GM12878 (cell line): ENCODE data around the gene MBD2. TPM values are rescaled to one million over a fixed set of nuclear protein-coding genes. Genes with fewer than 3 reads are reported as not detected.
"Not testable (repeated sequence)": the region's sequence is repeated elsewhere in the genome, so short reads cannot be mapped to it uniquely, and the experiment has no call there.

Experiments
- ATAC-seq: fragments of 200-7000 bp; cut with Tn5 transposase; 3 replicates; pipeline ENCODE4 v1.9.1; 2020; ENCODE audit warnings: mild to moderate bottlenecking, moderate library complexity
- BruUV-seq: library from RNA; stranded (reverse); fragments of 400-500 nt; replicated peaks from 2 replicates; lab custom pipeline; 2021; lab: Mats Ljungman, UMichigan
- CTCF ChIA-PET: fragments of 300-600 bp; sonication (Branson Sonifier 250); formaldehyde crosslinking; extraction: SDS; loops from one replicate; lab custom pipeline; 2021; ENCODE audit warnings: inconsistent platforms; lab: Yijun Ruan, JAX
- POLR2A ChIA-PET: fragments of 350-600 bp; formaldehyde crosslinking; extraction: SDS; loops from one replicate; lab custom pipeline; 2021; ENCODE audit warnings: inconsistent platforms; lab: Charles Lee
- RAD21 ChIA-PET: fragments of 300-600 bp; sonication (Branson Sonifier 250); formaldehyde crosslinking; loops from one replicate; lab custom pipeline; 2023; ENCODE audit warnings: antibody characterized with exemption; ENCODE audit not compliant: unreplicated experiment; lab: Charles Lee
- SMC1A ChIA-PET: fragments of 300-600 bp; sonication (Branson Sonifier 250); formaldehyde crosslinking; loops from one replicate; lab custom pipeline; 2023; ENCODE audit not compliant: unreplicated experiment, uncharacterized antibody; lab: Charles Lee
- DNase-seq: peaks from one replicate; pipeline ENCODE4 v3.0.0-alpha.2; 2011; ENCODE audit warnings: low read depth, low spot score
- FAIRE-seq: peaks from 3 replicates; lab custom pipeline; 2011; peaks lifted over from hg19 to GRCh38; lab: Jason Lieb, UNC
- H2AFZ ChIP-seq: 2 replicates; pipeline ENCODE4 v1.6.0; 2011; ENCODE audit warnings: low read depth, low read length, control low read depth; ENCODE audit not compliant: control insufficient read depth
- H3K27ac ChIP-seq: 2 replicates; pipeline ENCODE4 v1.5.1; 2011; ENCODE audit warnings: control low read depth; ENCODE audit not compliant: control insufficient read depth, insufficient read depth
- H3K27me3 ChIP-seq, 2 experiments: replicated peaks in 1 of 2; 2 replicates each; pipeline versions ENCODE4 v1.6.0 to v1.6.1; 2011; ENCODE audit warnings: low read length in 1 of 2; ENCODE audit not compliant: control insufficient read depth in 2 of 2, insufficient read depth in 2 of 2
- H3K36me3 ChIP-seq, 2 experiments: 2 replicates each; pipeline ENCODE4 v1.5.1; 2011; ENCODE audit warnings: low read length in 1 of 2; ENCODE audit not compliant: control insufficient read depth in 2 of 2, insufficient read depth in 2 of 2
- H3K4me1 ChIP-seq: 2 replicates; pipeline ENCODE4 v1.6.1; 2011; ENCODE audit warnings: mild to moderate bottlenecking, low read length, moderate library complexity, mixed read lengths; ENCODE audit not compliant: control insufficient read depth, insufficient read depth
- H3K4me2 ChIP-seq: 2 replicates; pipeline ENCODE4 v1.6.0; 2011; ENCODE audit warnings: control low read depth; ENCODE audit not compliant: control insufficient read depth, insufficient read depth
- H3K4me3 ChIP-seq: fragments of 200-600 bp; sonication (generic); 2 replicates; pipeline ENCODE4 v1.5.1; 2016
- H3K79me2 ChIP-seq: 2 replicates; pipeline ENCODE4 v1.6.0; 2011; ENCODE audit warnings: low read length; ENCODE audit not compliant: control insufficient read depth, insufficient read depth
- H3K9ac ChIP-seq: 2 replicates; pipeline ENCODE4 v1.8.0; 2011; ENCODE audit warnings: low read length, control low read depth, mixed read lengths; ENCODE audit not compliant: control insufficient read depth, insufficient read depth
- H3K9me3 ChIP-seq: replicated peaks from 3 replicates; pipeline ENCODE4 v1.5.1; 2011; ENCODE audit warnings: mild to moderate bottlenecking, low read length; ENCODE audit not compliant: control insufficient read depth, insufficient read depth
- H4K20me1 ChIP-seq: 2 replicates; pipeline ENCODE4 v1.6.0; 2011; ENCODE audit not compliant: control insufficient read depth, insufficient read depth
- EED ChIP-seq: sonication (generic); IDR thresholded peaks from 2 replicates; pipeline ENCODE4 v1.6.1; 2016; ENCODE audit warnings: antibody characterized with exemption, low read depth
- HDGF ChIP-seq: fragments of 450-650 bp; IDR thresholded peaks from 2 replicates; pipeline ENCODE4 v1.6.1; 2016; ENCODE audit warnings: antibody characterized with exemption
- IKZF1 ChIP-seq: fragments of 450-650 bp; conservative IDR thresholded peaks from 2 replicates; pipeline ENCODE4 v1.6.1; 2017; ENCODE audit warnings: antibody characterized with exemption, mild to moderate bottlenecking
- RUNX3 ChIP-seq: IDR thresholded peaks from 2 replicates; pipeline ENCODE4 v1.6.1; 2012; ENCODE audit warnings: low read length, inconsistent platforms
- whole genome bisulfite sequencing: methylation state at CpG from one replicate; pipeline ENCODE4 v1.1.6; 2016; ENCODE audit warnings: low lambda C conversion rate; ENCODE audit not compliant: insufficient replicate concordance, insufficient coverage; ENCODE audit errors: missing lambda C conversion rate; 5-methylcytosine and 5-hydroxymethylcytosine counted together
- in situ Hi-C: fragments of 300-500 bp; cut with MboI; formaldehyde crosslinking; loops from 9 replicates; pipeline ENCODE4 v1.14.3; 2018; ENCODE audit warnings: mixed read lengths
- intact Hi-C: fragments of 100-400 bp; cut with micrococcal nuclease; formaldehyde crosslinking; loops from one replicate; pipeline ENCODE4 v1.14.2; 2022; ENCODE audit not compliant: unreplicated experiment
- polyA plus RNA-seq, 11 experiments: library from polyadenylated mRNA; depleted of rRNA in 4 of 11; unstranded in 6 of 11; stranded (reverse) in 5 of 11; fragments of >200 nt; fragmentation: Nextera tagmentation in 4 of 11; fragmentation: Illumina TruSeq in 1 of 11; extraction: Ambion mirVana in 4 of 11; extraction: Trizol in 1 of 11; gene quantifications; 1 replicate in 1 of 11; 2 replicates in 10 of 11; pipeline versions ENCODE4 v1.2.1 to v1.2.3, GENCODE V29; 2011 to 2016; ENCODE audit warnings: inconsistent platforms in 2 of 11, missing spikeins in 2 of 11, low read depth in 1 of 11
- total RNA-seq, 4 experiments: library from RNA; depleted of rRNA in 3 of 4; stranded (reverse); fragments of >200 nt in 3 of 4; fragmentation: Illumina TruSeq in 1 of 4; extraction: Trizol in 1 of 4; gene quantifications; 2 replicates each; pipeline versions ENCODE4 v1.2.1 to v1.2.3, GENCODE V29; 2013 to 2021
- TF ChIP-seq, protein P1 (sequence below): fragments of 450-650 bp; IDR thresholded peaks from 2 replicates; pipeline ENCODE4 v1.6.1; 2016; ENCODE audit warnings: mild to moderate bottlenecking

The MBD2 gene
- total and polyA plus RNA-seq, 10 of the 15 experiments (the other 5 are each of a cell fraction or from before 2014, with no cell fraction given): 24.1 to 276 (median 57.9) TPM

DNA sequence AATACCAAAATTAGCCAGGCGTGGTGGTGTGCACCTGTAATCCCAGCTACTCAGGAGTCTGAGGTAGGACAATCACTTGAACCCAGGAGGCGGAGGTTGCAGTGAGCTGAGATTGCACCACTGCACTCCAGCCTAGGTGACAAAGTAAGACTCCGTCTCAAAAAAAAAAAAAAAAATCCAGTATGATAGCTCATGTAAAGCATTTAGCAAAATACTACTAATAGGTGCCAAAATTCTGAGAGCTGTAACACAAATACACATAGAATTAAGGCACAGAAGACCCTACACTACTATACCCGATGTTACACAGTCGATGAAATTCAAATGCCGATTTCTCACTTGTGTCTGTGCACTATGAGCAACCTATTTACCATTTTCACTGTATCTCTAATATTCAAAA lies 5.7 kb downstream of the MBD2 start:
- DNase-seq, BruUV-seq, H3K9me3 ChIP-seq, FAIRE-seq, H3K36me3 ChIP-seq, H3K27me3 ChIP-seq: not testable (repeated sequence)
- SMC1A ChIA-PET: interaction anchor here (0.7 to 13.3 kb wide), 11 partner anchors 9 to 99 kb away, joined by 3 to 219 read pairs (median 4); partner anchors contain the start of gene POLI
- Histone ChIP-seq H3K4me1 (peaks cover 19% of the 10 kb centered on the region), H3K4me3 (peak overlapping the region; percentile 77), H3K79me2 (peaks cover 97% of the 10 kb centered on the region), H3K9ac (peak overlapping the region; percentile 60)
- intact Hi-C loops: loop anchor here (1.0 kb wide), 1 partner anchor 66 kb away; no protein-coding TSS in a partner anchor
- POLR2A ChIA-PET: interaction anchor here (0.7 to 3.7 kb wide), 8 partner anchors 9 to 139 kb away, joined by 3 to 34 read pairs (median 4); partner anchors contain the start of genes C18orf54, POLI and STARD6
- 17% methylated on average over 6 of the region's 6 CpGs for WGBS
- ATAC-seq: 0 out of 3 replicates have a peak, but pooled peaks have one; percentile 3
- CTCF ChIA-PET: interaction anchor here (1.1 to 6.9 kb wide), 8 partner anchors 15 to 174 kb away, joined by 3 to 97 read pairs (median 4); partner anchors contain the start of gene POLI
- peak; percentile 50; the same call in 1 of the 2 replicates for TF ChIP-seq EED
- TF ChIP-seq, protein P1, sequence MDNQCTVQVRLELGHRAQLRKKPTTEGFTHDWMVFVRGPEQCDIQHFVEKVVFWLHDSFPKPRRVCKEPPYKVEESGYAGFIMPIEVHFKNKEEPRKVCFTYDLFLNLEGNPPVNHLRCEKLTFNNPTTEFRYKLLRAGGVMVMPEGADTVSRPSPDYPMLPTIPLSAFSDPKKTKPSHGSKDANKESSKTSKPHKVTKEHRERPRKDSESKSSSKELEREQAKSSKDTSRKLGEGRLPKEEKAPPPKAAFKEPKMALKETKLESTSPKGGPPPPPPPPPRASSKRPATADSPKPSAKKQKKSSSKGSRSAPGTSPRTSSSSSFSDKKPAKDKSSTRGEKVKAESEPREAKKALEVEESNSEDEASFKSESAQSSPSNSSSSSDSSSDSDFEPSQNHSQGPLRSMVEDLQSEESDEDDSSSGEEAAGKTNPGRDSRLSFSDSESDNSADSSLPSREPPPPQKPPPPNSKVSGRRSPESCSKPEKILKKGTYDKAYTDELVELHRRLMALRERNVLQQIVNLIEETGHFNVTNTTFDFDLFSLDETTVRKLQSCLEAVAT: peak; percentile 52; the same call in 1 of the 2 replicates
- TF ChIP-seq, all 136 proteins: peak for 2; not testable (repeated sequence) for 134
- Histone ChIP-seq H3K27ac (peak overlapping the region; percentile 88), H3K4me2 (peak overlapping the region; percentile 88)
- in situ Hi-C loops, H4K20me1 ChIP-seq, H2AFZ ChIP-seq: not testable (repeated sequence)
- RAD21 ChIA-PET: interaction anchor here (0.5 to 7.3 kb wide), 10 partner anchors 10 to 1952 kb away, joined by 3 to 123 read pairs (median 6); partner anchors contain the start of gene POLI

DNA sequence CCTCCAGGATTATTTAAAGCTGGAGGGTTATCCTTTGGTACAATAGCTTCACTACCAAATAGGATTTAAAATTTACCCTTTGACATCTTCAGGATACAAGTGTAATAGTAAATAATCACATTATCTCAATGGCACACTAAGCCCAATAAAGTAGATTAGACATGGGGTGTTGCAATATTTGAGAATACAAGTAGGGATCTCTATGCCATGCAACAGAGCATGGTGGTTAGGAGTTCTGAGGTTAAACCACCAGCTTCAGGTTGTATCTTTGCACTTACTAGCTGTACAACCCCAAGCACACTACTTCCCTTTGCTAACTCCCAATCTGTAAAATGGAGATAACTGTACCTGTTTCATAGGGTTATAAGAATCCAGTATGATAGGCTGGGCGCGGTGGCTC lies 6.2 kb downstream of the MBD2 start:
- 2% methylated on average over 2 of the region's 2 CpGs for WGBS
- CTCF ChIA-PET: interaction anchor here (0.9 to 6.9 kb wide), 11 partner anchors 12 to 174 kb away, joined by 3 to 97 read pairs (median 3); partner anchors contain the start of gene POLI

More for the DNA sequence above, 6.2 kb downstream of the MBD2 start:
- Histone ChIP-seq H2AFZ (no peak overlapping the region), H3K4me1 (peaks cover 19% of the 10 kb centered on the region), H3K79me2 (peaks cover 97% of the 10 kb centered on the region), H3K27ac (peak overlapping the region; percentile 88), H3K36me3 (peaks cover 0 to 2% of the 10 kb centered on the region in 2 experiments; a peak in 2 of 4 replicates), H3K9ac (peak overlapping the region; percentile 60), H4K20me1 (no peaks in the 10 kb centered on the region), H3K4me3 (peak overlapping the region; percentile 77), H3K4me2 (peak overlapping the region; percentile 88), H3K27me3 (no peaks in the 10 kb centered on the region), H3K9me3 (no peaks in the 10 kb centered on the region; the same call in 2 of the 3 replicates)
- FAIRE-seq (no peak), ATAC-seq (peak; percentile 8), DNase-seq (no peak)
- SMC1A ChIA-PET: interaction anchor here (0.9 to 13.3 kb wide), 15 partner anchors 8 to 141 kb away, joined by 3 to 219 read pairs (median 4); partner anchors contain the start of gene POLI
- TF ChIP-seq IKZF1 (0 out of 2 replicates have a peak, but pooled peaks have one; percentile 38), RUNX3 (peak; percentile 49; the same call in 1 of the 2 replicates), HDGF (no peak)
- TF ChIP-seq, protein P1: 0 out of 2 replicates have a peak, but pooled peaks have one; percentile 6
- intact Hi-C loops (no loop called here), in situ Hi-C loops (no loop called here)
- BruUV-seq: no TSS peak
- RAD21 ChIA-PET: interaction anchor here (1.0 to 7.3 kb wide), 9 partner anchors 9 to 175 kb away, joined by 3 to 123 read pairs (median 5); partner anchors contain the start of gene POLI
- POLR2A ChIA-PET: interaction anchor here (0.6 to 3.7 kb wide), 12 partner anchors 8 to 1103 kb away, joined by 3 to 34 read pairs (median 4); partner anchors contain the start of genes C18orf54, POLI and STARD6
